ENCODE measurements around the gene ATP8B4. TPM values are rescaled to one million over a fixed set of nuclear protein-coding genes. Genes with fewer than 3 reads are reported as not detected.

ATP8B4 gene
- total and polyA plus RNA-seq, 2 of the 8 experiments (the other 6 are each of a cell fraction or from before 2014, with no cell fraction given), result 0.17 to 0.24 TPM

- TF ChIP-seq CHD7 (IDR thresholded peaks at IDR 0.05; ENCODE audit: insufficient replicate concordance, low read length) (no peak), ATF2 (IDR thresholded peaks at IDR 0.05; ENCODE audit: low read length) (no peak), USF2 (IDR thresholded peaks at IDR 0.05; ENCODE audit: low read length) (no peak), BCL11A (IDR thresholded peaks at IDR 0.05; ENCODE audit: low read depth in 2 of 2, low read length in 2 of 2) (no peak), CEBPB (IDR thresholded peaks at IDR 0.05; ENCODE audit: low read depth, low read length) (no peak)
These were observed 241.0 kb downstream of the ATP8B4 start (continued) for GRCh38 chr15:49877873-49878521.
